NT2/D1 (cell line): Measurements from ENCODE around the gene ZNF547.

Experiments
- SUZ12 ChIP-seq: IDR thresholded peaks from 2 replicates; pipeline ENCODE4 v1.6.1; 2011; ENCODE audit not compliant: insufficient read length, insufficient read depth; ENCODE audit errors: extremely low read depth
- YY1 ChIP-seq: IDR thresholded peaks from 2 replicates; pipeline ENCODE4 v1.6.1; 2011; ENCODE audit not compliant: insufficient read length, insufficient read depth
- ZNF274 ChIP-seq: IDR thresholded peaks from 2 replicates; pipeline ENCODE4 v1.6.1; 2011; ENCODE audit warnings: mild to moderate bottlenecking, low read depth, low read length

- TF ChIP-seq YY1 (no peak), ZNF274 (no peak), SUZ12 (no peak)
Observed at GRCh38 chr19:57398868-57399267, 35.5 kb downstream of the ZNF547 start.
